Measurements from ENCODE around the gene LRP1.

Gene LRP1

DNA sequence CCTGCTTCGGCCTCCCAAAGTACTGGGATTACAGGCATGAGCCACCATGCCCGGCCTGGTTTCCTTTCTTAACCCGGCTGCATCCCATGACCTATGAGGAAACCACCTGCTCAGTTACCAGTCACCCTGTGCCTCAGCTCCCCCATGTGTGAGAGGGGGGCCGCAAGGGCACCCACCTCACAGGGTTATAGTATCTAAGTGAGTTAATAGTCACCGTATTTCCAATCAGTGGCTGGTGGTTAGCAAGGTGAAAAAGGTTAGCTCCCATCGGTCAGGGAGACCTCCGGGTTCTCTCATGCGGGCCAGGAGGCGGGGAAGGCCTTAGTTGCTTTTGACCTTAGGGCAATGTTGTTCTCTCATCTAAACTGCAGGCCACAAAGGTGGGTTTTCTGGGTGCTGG lies 6.7 kb downstream of the LRP1 start:
- DNase-seq (ENCODE audit: low read depth in 2 of 2): no peak

DNA sequence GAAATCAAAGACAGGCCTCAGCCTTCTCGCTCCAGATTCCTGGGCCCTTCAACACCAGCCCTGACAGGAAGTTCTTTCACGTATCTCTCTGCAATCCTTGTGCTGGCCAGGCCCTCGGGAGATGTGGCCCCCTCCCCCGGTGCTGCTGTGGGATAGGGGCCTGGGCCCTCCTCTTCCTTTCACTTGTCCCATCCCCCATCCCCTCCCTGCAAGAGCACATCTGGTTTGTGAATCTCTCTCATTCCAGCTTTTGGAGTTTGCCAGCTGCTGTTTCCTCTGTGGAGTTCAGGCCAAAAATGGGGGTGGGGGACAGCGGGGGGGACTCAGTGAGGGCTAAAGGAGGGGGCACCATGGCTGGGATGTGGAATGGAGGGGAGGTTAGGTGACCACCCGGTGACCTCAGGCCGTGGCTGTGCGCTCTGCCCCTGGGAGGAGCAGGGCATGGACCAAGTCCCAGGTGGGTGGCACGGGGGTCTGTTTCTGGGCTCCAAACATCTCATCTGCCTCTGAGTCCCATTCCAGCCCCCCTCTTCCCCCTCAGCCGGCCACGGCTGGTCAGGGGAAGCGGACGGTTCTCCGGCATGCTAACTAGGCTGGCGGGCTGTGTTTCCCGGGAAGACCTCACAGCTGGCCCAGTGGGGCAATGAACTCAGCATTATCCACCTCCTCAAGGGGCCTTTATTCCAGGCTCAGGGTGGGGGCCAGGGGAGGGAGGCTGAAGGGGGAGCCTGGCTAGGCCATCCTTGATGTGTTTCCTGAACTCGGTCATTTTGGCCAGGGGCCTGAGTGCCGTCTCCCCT lies 7.4 kb downstream of the LRP1 start:
- DNase-seq (ENCODE audit: low read depth in 2 of 2): no peak

DNA sequence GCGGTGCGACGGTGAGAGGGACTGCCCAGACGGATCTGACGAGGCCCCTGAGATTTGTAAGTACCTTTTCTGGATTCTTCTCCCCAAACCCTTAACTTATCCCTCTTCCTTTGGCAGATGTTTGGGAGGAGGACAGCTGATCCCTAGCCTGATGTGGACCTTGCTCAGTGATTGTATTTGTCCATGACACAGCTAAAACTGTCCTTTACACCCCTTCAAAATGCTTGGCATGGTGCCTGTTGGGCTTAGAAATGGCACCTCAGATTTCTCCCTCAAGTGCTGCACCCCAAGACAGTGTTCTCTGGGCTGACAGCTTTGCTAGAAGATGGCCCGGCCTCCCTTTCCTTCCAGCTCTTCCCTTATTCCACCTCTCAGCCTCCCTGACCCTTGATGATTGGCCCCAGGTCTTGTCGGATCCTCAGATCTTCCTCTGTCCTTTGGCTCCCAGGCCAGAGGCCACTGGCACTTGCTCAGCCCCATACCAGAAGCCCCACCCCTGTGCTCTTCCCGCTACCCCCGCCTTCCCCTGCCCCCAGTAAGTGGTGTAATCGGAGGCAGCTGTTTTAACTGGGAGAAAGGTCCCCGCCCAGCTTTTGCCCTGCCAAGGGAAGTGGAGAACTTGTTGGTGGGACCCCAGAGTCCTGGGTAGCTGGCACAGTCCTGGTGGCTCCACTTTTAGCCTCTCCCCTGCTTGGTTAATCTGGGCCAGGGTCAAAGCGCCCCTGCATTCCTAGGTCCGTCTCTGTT lies 10.4 kb downstream of the LRP1 start:
- no peak for DNase-seq (ENCODE audit: low read depth in 2 of 2)

DNA sequence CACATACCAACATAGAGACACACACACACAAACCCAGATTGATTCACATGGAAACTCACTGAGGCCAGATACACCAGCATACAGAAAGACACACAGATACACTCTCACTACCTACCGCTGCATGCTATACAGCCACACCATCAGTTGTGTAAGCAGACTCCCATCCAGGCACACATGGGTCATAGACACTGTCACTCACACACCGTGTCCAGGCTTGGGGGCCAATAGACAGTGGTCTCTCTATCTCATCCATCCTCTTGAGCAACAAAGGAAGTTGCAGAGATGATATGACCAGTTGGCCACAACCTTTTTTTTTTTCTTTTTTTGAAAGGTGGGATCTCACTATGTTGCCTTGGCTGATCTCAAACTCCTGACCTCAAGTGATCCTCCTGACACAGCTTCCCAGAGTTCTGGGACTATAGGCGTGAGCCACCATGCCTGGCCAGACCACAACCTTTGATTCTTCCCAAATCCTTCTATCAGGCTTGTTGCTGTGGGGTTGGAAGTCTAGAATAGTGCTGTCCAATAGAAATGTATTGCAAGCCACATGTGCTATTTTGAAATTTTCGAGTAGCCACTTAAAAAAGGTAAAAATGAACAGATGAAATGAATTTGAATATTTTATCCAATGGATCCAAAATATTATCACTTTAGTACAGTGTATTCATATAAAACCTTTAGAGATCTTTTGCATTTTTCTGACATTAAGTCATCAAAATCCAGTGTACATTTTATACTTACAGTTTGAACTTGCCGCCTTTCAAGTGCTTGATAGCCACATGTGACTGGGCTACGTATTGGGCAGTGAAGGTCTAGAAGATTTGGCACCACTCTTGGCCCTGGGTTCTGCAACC lies 11.7 kb downstream of the LRP1 start:
- no peak for DNase-seq (ENCODE audit: low read depth in 2 of 2)

DNA sequence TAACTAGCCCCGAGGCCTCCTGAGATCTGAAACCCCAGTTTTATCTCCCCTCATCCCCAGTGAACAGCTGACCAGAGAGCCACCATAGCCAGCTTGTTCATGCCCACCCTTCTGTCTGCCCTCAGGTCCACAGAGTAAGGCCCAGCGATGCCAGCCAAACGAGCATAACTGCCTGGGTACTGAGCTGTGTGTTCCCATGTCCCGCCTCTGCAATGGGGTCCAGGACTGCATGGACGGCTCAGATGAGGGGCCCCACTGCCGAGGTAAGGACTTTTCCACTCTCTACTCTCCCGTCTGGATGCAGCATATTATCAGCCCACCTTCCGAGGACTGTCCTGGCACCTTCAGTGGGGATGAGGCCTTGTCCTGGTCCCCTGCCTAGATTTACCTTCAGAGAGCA lies 13.0 kb downstream of the LRP1 start:
- DNase-seq (ENCODE audit: low read depth in 2 of 2): no peak

DNA sequence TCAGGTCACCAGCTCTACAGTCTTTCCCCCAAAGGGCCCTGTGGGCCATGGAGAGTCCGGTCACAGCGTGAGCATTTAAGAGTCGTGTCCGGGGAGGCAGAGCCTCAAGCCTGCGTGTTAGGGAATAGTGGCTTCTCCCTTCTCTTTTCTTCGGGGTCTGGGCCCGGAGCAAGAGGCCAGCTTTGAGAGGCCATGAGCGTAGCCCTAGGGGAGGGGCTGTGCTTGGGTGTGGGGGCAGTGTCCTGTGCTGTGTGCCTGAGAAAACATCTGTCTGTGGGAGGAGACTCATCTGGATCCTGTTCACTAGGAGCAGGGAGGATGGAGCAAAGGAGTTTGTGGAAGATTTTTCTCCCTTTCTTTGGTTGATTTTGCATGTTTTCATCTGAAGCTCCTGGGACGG lies 13.8 kb downstream of the LRP1 start:
- no peak for DNase-seq (ENCODE audit: low read depth in 2 of 2)

DNA sequence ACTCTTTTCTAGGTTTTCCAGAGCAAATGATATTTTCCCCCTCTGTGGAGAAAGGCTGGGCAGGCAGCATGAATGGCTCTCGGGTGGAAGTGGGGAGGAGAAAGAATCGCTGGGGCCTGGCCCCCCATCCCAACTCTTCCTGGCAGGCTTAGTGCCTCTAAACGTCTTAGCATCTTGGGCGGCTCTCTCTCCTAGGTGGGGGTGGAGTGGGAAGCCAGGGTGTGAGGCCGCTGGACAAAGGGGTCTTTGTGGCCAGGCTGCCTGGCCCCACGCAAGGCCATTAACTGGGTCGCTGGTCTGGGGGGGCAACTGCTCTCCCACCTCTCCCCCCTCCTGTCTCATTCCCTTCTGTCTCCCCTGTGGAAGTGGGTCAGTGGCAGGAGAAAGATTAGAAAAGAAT lies 14.4 kb downstream of the LRP1 start:
- no peak for DNase-seq (ENCODE audit: low read depth in 2 of 2)

DNA sequence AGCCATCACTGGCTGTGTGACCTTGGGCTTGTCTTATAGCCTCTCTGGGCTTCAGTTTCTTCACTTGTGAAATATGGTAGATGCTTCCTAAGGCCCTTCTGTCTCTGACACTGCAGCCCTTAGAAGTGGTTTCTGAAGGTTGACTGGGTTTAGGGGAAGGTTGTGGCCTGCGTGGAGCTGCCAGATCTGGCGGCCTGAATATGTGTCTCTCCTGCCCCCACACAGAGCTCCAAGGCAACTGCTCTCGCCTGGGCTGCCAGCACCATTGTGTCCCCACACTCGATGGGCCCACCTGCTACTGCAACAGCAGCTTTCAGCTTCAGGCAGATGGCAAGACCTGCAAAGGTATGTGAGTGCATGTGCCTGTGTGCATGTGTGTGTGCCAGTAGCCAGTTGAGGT lies 15.2 kb downstream of the LRP1 start:
- no peak for DNase-seq (ENCODE audit: low read depth in 2 of 2)

DNA sequence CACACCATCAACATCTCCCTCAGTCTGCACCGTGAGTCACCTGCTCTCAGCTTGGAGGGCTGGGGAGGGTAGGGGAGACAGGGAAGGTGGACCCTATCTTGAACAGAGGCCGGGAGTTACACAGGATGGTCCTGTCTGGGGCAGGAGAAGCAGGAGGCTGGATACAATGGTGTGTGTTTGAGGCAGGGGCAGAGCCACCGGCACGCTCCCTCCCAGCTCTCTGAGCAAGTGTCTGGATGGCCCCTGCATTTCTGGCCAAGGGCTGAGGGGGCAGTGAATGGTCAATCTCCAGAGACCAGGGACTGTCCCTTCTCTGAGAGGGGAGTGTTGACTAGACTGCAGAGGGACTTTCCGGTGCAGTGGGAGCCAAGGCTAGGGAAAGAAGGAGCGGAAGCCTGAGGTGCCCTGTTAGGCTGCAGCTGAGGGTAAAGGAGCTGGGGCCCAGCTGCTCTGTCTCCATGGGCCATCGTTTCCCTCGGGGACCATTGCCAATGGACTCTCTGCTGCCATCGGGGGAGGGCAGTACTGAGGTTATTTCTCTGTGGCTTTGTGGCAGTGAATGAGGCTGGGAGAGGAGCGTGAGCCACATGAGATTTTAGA lies 17.3 kb downstream of the LRP1 start:
- no peak for DNase-seq (ENCODE audit: low read depth in 2 of 2)

DNA sequence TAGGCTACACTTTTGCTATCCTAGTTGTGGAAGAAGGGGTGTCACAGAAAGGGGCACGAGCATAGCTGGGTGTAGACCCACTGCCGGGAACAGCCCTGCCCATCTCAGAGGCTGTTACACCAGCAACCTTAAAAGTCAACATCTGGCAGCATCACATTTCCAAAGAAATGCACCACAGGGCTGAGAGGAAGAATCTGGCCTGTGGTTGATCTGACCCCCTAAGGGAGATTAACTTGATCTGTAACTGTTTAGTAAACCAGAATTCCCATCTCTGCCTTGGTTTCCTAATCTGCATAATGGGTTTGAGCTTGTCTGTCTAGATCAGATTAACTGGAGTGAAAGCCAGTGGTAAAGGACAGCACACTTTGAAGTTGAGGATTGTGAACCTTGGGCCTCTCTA lies 17.8 kb downstream of the LRP1 start:
- DNase-seq (ENCODE audit: low read depth in 2 of 2): no peak

DNA sequence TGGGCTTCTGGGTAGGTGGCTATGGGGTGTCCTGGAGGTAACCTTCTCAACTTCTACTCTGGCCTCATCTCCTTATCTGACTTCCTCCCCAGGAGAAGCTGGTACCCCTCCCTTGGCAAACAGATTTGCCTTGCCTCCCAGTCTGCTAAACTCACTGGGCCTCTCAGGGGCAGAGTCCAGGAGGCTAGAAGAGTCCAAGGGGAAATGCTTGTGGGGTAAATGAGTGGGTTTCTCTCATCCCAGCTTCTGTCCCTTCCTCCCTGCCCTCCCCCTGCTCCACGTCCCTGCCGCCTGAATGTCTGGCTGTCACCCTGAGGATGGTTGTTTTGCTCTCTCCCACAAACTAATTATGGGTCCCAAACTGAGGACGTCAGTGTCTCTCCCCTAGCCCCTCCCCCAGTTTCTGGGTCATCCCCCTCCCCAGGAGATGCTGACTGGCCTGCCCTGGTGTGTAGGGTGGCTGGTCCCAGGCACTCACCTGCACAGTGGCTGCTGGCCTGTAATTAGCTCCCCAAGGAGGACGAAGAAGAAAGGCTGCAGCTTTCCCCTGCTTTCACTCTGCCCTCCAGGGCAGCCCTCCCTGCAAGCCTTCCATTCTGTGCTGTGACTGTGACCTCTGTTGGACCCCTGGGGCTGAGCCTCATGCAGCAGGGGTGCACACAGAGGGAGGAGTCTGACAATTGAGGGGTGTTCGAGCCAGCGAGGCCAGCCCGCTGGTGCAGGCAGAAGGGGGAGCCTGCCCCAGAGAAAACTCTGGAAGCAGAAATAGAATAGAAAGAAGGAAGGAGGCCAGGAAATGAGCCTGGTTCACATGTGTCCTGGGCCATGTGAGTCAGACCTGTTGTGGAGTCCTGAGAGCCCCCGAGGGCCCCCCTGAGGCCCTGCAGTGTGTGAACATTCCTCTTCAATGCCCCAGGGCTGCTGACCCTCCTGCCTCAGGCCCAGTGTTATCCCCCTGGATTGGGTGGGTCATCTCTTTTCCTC lies 19.0 kb downstream of the LRP1 start, which contains the start of gene LRP1-AS:
LRP1-AS (minus strand) TSS at position 659 of the 984 bp plus-strand sequence.
- no peak for DNase-seq (ENCODE audit: low read depth in 2 of 2)

DNA sequence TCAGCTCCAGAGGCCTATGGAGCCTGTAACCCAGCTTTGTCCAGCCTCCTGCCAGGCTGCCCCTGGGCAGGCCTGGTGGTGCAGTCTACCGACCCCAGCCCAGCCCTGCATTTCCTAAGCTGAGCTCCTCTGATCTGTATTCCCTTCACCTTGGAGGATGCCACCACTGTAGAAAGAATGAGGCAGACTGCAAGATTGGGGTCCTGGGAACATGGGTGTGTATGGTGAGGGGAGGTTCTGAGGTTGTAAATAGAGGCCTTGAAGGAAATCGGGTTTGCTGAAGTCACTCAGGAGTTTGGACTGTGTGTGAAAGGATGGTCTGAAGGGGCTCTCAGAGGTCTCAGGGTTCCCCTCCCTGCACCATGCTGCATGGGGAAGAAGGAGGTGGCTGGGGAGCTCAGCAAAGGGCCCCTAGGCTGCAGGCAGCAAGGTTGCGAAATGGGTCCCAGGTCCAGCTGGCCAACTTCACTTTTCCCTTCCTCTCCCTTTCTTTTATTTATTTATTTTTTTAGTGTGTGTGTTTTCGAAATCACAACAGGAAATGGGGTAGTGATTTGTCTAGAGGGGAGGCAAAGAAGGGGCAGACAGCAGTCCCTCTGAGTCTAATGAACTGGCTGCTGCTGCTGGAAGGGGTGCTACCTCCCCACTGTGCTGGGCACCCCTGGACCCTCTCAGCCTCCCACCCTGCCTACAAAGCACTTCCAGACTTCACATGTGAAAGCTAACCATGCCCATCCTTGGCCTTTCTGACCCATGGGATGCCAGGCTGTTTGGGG lies 20.4 kb downstream of the LRP1 start:
- no peak for DNase-seq (ENCODE audit: low read depth in 2 of 2)

DNA sequence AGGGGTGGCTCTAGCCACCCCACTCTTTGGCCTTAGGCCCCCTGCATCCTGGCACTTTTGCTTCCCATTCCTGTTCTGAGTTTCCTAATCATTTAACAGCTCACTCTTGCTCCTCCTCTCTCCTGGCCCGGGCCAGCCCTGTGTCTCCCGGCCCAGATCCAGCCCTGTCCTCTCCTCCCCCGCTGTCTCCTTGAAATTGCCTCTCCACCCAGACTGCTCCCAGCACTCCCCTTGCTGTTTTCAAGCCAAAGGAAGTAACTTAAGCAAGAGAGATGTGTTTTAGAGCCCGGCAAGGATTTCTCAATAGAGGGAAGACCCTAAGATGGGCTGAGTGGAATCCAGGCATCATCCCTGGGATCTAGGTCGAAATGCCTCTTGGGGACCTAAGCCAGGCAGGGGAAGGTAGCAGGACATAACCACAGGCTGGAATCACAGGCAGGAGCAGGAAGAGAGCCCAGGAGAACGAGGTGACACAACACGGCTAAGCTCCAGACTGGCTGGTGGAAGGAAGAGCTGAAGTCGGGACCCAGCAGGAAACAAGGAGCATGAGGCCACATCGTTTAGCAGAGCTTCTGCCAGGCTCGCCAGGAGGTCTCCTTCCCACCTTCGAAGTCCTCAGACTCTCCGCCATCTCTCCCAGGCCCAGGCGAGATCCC lies 21.1 kb downstream of the LRP1 start:
- DNase-seq (ENCODE audit: low read depth in 2 of 2): no peak

DNA sequence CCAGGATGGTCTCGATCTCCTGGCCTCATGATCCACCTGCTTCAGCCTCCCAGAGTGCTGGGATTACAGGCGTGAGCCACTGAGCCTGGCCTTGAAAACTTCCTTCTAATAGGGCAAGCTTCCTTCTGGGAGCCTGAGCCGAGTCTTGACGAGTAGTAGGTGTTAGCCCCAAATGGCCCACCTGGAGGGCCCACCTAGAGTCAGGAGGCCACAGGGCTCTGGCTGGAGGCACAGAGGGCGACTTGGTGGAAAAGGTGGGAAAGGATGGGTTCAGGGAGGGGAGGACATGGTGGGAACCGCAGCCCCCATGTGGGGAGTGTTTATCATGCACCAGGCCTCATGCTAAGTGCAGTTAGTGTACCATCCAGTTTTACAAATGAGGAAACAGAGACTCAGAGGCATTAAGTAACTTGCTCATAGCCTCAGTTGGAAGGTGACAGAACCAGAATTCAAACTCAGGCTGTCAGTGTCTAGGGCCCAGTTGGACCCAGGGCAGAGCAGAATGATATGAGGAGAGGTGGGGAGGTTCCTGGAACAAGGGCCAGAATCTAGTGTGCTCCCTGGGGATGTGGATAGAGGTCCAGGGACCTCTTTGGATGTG lies 22.2 kb downstream of the LRP1 start:
- no peak for DNase-seq (ENCODE audit: low read depth in 2 of 2)

DNA sequence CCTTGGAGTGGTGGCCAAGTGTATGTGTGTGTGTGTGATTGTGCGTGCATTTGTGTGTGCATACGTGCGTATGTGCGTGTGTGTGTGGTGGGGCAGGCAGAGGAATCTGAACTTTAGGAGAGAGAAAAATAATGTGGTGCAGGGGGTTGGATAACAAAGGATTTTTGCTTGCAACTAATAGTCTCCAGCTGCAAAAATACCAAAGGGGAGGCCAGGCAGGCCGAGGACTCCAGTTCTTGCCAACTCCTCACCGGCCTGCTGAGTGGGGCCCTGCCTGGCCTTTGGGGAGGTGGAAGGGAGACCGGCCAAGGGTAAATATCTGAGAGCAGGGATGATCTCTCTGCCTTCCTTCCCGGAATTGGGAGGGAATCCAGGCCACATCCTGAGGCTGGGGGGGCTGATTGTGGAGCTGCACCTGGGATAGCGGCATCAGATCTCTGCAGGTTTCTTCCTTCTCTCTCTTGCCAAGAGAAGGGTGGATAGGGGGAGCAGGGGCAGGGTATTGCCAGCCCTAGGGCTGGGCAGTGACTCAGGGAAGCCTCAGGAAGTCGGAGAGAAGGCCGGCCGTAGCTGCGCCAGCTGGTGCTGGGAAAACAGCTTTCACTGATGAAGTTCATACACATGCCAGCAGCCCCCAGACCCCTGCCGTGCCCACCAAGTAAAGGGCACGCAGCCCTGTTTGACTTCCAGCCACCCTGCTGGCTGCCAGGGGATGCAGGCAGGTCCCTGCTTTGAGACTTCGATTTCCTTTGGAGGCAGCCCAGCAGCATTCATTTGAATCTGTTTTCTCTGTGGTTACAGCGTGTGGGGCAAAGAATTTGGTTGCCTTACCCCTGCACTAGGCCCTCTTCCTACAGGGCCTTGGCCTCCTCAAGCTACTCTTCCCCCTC lies 23.7 kb downstream of the LRP1 start:
- no peak for DNase-seq (ENCODE audit: low read depth in 2 of 2)

DNA sequence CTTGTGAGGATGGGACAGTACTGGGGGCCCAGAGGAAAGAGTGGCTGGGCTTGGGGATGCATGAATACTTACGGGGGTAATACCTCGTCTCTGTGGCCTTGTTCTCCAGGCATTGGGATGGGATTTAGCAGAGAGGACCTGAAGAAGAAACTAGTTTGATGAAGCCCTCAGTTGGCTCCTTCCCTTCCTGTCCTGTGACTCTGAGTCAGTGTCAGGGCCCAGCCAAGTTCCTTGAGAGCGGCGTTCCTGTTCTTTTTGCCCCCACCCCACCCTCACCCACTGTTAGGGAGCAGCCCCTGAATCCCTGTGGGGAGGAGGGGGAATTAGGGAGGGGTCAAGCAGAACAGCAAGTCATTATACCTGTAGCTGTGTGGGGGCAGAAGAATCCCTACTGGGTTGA lies 24.4 kb downstream of the LRP1 start:
- DNase-seq (ENCODE audit: low read depth in 2 of 2): no peak

DNA sequence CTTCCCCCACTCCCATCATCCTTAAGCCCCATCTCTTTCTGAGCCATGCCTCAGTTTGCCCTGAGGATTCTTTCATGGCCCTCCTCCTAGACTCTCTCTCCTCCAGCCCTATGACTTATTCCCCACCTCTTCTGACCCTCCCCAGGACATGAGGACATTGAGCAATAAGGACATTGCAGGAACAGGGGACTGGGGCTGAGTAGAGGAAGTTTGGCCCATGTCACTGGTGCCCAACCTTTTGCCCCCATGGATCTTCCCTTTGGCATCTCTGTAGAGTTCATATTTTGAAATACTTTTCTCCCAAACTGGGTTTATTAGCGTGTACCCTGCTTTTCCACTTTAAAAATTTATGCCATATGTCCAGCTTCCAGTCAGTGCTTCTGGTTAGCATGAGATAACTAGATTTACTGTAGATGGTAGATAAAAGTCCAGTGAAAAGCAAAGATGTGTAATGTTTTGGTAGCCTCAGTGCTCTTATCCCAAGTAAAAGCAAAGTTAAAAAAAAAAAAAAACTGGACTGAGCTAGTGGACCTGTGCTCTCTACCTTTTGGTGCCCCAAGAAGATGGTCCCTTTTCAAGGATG lies 25.2 kb downstream of the LRP1 start:
- no peak for DNase-seq (ENCODE audit: low read depth in 2 of 2)

DNA sequence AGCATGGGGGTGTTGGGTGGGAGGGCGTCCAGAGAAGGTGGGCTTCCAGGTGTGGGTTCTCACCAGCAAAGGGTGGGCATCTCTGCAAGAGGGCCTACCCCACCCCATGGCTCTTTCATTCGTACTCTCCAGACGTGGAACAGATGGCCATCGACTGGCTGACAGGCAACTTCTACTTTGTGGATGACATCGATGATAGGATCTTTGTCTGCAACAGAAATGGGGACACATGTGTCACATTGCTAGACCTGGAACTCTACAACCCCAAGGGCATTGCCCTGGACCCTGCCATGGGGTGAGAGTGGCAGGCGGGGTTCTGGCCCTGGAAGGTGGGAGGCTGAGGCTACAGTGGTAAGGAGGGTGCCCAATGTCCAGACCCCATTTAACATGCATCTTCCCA lies 25.8 kb downstream of the LRP1 start:
- no peak for DNase-seq (ENCODE audit: low read depth in 2 of 2)

Data from stimulated activated CD8-positive, alpha-beta memory T cell treated with anti-CD3 and anti-CD28 coated beads, Interleukin-7, amount 100 ng/mL, for 1 hour (primary cell).